HG03439 (cell line): Measurements from ENCODE around the gene TLN1.

Experiments
- ATAC-seq: cut with Tn5 transposase; IDR thresholded peaks from one replicate; pipeline ENCODE4 v1.9.1; 2021; ENCODE audit warnings: mild to moderate bottlenecking, moderate library complexity; ENCODE audit not compliant: unreplicated experiment

Gene TLN1

DNA sequence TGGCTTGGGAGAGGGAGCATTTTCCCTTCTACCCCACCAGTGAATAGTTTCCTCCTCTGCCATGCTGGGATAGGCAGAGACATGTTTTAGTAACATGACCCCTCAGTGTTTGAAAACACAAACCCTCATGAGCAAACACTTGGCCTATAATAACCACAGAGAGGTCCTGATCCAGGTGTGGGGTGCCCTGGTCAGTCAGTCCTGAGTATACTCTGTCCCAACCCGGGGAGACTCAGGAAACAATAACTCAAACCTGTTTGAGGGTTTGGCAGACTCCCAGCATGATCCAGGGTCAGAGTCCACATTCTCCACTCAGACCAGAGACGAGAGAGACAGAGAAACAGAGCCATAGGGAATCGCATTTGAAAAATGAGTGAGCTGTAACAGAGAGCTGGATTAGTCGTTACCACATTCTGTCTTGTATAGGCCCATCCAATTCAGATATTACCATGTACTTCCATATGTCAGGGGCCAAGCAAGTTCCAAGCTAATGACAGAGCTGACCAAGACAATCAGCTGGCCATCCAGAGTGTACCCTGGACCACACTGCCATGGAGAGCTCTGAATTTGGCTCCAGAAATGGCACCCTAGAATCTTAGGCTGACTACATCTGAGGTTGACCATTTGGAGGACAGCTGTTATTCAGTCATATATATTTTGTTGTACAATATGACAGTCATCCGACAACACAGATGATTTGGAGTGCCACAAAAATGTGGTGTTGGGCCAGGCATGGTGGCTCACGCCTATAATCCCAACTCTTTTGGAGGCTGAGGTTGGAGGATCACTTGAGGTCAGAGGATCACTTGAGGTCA is 62.5 kb downstream of the TLN1 start:
- ATAC-seq: no peak

DNA sequence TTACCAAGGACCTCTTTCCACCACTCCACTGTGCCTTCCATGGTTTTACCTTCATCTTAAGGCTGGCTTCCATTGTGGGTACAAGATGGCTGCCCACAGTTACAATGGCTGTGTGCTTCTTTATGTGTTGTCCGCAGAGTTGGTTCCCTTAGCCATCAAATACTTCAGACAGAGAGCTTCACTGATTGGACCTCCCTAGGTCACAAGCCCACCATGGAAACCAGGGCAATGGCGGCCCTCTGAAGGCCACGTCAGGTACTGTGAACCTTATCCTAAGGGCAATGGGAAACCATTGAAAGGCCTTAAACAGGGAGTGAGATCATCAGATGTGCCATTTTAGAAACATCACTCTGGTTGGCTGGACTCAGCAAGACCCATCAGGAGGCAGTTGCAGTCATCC is 64.1 kb downstream of the TLN1 start:
- ATAC-seq: no peak

DNA sequence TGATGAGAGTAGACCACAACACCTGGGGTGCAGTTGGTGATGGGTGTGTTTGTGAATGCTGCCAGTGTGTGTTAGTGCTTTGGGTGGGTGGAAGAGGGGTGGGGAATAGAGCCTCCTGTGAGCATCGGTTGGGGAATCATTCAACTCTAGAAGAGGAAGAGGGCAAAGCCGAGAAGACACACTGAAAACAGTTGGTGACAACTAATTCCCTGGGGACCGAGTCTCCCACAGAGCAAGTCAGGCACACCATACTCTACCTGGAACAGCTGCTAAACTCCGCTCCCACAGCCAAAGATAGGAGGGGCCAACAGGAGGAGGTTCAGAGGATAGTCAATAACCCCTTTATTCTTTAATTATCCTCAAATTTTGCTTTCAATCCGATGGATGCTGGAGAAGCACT is 65.4 kb downstream of the TLN1 start:
- ATAC-seq: no peak

DNA sequence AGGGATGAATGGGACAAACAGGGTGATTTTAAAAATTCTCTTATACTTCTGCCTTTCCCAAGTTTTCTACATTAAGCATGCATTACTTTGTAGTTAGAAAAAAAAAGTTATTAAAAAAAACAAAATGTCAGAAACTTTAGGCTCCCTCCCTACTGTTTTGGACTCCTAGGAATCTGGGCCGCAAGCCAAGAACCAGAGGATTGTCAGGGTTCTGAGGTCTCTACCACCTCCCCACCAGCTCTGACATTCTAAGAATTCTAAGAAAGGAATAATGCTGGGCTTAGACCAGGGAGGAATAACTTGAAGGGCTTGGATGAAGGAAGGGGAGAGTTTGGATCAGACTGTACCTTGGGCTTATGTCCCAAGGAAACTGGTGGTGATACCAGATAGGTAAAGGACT is 66.0 kb downstream of the TLN1 start:
- no peak for ATAC-seq

DNA sequence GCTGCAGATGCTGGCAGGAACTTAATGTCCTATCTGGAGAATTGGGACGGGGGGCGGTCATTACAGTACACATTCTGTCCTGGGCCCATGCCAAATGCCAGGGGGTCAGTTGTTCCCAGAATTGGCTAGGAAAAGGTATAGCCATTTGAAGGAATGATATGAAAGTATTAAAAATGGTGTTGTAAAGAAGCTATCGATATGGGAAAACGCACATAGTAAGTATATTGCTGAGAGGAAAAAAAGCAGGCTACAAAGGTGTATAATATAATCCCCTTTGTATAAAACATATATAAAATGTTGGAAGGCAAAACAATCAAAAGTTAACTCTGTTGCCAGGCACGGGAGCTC is 66.5 kb downstream of the TLN1 start:
- no peak for ATAC-seq

DNA sequence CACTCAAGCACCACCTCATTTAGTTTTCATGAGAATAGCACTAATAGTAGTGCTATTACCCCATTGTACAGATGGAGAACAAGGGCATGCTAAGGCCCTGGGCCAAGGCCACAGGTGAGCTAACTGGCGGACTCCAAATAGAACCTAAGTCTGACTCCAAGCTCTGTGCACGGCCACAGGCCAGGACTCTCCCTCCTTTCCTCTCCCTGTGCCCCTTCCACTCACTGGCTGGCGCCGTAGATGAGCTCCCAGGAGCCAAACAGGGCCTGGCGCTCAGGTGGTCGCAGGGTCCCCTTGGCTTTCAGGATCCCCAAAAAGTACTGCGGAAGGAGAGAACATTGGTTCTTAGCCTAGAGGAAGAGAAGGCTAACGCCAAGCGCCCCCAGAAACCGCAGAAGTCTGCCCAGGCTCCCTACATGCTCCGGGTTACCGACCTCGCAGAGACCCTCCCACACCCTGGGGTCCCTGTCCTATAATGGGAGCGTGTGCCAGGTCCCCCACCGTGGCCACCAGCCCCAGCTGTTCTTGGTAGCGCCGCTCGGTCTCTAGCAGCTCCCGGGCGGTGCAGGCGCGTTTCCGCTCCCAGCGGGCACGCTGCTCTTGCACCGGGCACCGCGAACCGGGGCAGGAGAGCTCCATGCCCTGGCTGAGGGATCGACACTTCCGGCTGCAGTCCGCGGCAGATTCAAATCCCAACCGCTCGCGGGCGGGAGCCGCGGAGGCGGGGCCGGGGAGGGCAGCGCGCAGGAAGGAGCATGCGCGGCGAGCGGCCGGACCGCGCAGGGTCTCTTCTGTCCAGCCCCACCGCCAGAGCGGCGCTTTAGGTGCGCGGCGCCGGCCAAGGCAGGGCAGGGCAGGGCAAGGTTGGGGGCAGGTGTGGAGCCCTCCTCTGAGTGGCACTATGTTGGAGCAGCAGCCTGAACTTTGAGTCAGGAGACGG is 67.2 kb downstream of the TLN1 start, which contains the start of gene ARHGEF39:
TSS of gene ARHGEF39 (minus strand) at position 665 of the 940 bp plus-strand sequence. CDS start at position 639, 26 bp downstream.
- ATAC-seq: peak; percentile 76

DNA sequence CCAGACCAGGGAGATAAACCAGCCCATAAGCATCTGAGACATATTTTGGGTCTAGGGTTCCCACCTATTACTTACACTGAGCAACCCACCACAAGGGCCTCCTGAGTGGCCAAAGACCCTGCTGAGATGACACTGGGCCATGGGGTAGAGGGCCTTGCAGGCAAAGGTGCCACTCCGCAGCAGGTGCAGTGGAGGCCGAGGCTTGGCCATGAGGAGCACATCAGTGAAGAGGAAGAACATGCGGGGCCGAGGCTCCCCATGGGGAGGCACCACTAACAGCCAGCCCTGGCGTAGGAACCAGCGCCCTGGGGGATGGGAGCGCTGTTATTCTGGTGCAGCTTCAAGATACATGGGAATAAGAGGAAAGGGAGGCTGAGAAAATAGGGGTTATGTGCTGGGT is 69.6 kb downstream of the TLN1 start:
- no peak for ATAC-seq

DNA sequence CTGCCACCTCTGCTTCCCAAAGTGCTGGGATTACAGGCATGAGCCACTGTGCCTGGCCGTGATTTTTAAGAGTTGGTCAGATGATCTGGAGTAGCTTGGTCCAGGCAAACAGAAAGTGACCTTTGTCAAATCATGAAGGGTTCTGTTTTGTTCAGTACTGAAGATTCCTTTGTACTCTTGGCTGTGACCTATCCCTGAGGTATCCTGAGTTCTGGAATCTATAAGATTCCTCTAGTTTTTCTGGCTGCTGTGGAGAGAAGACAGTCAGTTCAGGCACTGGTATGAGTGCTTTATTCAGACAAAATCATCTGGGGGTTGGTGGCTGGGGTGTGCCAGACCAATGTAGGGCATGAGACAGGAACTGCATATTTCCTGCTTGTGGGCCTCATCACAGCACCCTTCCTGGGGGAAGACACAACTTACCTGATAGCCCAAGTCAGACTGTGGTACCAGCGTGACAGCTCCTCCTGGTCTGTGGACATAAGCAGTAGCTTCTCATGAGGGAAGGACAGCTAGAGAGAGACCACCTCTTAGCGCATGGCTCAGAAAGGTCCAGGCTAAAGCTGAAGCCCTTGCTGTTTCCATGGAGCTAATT is 70.1 kb downstream of the TLN1 start:
- ATAC-seq: no peak

DNA sequence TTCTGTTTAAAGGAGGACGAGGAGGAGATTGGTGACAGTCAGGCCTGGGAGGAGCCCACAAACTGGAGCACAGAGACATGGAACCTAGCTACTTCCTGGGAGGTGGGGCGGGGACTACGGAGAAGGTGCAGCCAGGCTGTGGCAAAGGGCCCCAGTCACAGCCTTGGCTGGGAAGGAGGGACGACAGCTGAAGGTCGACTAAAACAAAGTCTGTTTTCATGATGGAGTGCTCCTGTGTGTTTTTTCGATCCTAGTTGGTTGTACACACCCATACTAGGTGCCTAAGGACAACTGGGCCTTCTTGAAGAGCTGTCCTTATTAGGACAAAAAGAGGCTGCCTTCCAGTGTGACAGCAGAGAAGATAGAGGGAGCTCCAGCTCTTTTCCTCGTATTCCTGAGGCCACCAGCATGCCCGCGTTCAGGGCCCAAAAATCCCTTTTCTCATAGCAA is 71.0 kb downstream of the TLN1 start:
- ATAC-seq: no peak

DNA sequence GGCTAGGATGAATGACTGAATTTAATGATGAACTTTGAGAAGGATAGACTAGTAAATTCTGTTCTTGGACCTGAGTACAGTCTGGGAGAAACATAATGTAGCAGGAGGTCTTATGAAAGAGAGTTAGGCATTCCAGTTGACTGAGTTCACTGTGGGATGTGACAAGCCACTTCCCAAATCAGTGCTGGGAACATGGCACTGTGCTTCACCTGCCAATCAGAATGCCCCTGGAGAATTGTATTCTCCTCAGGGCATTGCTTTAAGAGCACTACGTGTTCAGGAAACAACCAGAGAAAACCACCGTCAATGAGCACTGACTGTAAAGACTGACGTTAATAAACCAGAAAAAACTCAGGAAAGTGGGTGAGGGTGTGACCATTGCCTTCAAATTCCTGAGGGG is 72.7 kb downstream of the TLN1 start:
- ATAC-seq: no peak

DNA sequence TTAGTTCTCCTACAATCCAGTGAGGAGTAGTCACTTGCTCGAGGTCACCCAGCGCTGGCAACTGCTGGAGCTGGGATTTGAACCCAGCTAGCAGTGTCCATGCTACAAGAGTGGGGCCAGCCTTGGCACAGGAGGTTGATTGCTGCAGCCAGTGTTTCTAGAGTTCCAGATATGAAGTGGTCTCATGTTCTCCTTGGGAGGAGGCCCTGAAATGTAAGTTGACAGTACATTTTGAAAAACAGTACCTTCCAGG is 73.1 kb downstream of the TLN1 start:
- ATAC-seq: no peak

DNA sequence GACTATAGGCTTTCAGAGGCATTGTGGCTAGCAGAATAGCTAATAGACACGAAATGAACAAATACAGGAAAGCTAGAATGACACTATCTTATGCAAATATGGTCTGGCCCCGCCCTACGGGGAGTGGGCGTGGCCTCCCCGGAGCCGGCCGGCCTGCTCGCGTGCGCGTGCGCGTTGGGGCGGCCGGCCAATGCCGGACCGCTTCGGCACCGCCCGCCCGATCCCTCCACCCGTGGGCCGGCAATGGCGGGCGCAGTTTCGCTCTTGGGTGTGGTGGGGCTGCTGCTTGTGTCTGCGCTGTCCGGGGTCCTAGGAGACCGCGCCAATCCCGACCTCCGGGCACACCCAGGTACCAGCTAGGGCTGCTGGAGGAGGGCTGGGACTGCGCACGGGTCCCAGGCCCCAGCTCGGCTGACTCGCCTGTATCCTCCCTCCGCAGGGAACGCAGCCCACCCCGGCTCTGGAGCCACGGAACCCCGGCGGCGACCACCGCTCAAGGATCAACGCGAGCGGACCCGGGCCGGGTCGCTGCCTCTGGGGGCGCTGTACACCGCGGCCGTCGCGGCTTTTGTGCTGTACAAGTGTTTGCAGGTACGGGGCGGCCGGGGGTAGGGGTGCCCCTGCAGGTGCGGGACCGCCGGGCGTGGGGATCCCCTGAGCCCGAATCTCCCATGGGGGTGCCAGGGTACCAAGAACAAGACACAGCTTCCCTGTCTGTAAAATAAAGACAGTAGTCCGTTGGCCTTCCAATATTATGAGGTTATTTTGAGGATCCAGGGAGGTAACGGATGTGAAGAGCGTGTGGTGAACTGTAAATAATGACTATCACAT is 73.6 kb downstream of the TLN1 start, which contains the start of gene CCDC107:
TSS of gene CCDC107 (plus strand) at position 156 of the 831 bp plus-strand sequence. CDS start at position 244, 88 bp downstream.
- peak; percentile 64 for ATAC-seq

DNA sequence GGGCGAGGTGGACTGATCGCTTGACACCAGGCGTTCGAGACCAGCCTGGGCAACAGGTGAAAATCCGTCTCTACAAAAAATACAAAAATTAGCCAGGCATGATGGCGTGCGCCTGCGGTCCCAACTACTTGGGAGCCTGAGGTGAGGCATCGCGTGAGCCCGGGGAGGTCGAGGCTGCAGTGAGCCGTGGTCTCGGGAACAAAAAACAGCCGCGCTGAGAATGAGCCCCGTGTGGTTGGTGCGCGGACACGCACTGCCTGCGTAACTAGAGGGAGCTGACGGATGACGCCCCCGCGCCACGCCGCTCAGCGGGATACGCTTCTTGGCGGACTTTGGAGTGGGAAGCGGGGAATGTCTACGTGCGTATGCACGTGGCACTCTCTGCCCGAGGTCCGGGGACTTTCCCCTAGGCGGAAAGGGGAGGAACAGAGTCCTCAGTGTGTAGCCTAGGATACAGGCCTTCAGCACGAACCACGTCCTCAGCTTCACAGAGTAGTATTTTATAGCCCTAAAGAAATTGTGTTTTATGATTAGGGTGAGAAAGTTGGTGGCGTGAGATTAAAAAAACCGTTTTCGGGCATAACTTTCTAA is 74.4 kb downstream of the TLN1 start, which contains the start of gene RMRP:
TSS of gene RMRP (minus strand) at position 474 of the 591 bp plus-strand sequence.
- peak; percentile 90 for ATAC-seq

DNA sequence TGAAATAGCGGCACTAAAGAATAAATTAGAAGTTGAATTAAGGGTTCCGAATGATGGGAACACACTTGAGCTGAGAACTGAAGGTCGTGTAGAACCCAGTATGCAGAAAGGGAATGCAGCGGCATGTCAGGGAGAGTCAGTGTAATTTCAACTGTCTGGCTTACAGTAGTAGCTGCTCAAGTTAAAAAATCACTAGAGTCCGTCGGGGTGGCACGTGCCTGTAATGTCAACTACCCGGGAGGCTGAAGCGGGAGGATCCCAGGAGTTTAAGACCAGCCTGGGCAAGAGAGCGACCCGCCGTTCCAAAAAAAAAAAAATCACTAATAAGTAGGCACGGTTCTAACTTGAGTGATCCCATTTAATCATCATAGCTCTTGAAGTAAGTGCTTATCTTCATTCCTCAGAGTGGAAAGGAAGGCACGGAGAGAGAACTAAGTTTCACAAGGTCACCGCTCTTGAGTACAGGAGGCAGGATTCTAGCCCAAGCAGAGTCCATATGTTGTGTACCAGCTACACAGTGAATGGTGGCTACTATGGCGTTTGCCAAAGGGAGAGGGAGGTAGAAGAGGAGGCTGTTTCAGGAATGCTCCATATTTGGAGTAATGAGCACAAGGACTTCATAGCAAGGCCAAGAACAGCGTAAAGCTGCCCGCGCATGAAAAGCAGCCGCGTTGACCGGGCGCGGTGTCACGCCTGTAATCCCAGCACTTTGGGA is 75.0 kb downstream of the TLN1 start:
- no peak for ATAC-seq

DNA sequence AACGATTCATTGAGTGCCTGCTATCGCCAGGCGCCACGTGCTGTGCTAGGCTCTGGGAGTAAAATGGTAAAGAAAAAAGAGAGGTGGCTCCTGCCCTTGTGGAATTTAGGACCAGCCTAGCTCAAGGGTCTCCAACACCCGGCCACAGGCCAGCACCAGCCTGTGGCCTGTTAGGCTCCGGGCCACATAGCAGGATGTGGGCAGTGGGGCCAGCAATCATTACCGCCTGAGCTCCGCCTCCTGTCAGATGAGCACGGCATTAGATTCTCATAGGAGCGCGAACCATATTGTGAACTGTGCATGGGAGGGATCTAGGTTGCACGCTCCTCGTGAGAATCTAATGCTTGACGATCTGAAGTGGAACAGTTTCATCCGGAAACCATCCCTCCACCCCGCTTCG is 75.6 kb downstream of the TLN1 start:
- no peak for ATAC-seq

DNA sequence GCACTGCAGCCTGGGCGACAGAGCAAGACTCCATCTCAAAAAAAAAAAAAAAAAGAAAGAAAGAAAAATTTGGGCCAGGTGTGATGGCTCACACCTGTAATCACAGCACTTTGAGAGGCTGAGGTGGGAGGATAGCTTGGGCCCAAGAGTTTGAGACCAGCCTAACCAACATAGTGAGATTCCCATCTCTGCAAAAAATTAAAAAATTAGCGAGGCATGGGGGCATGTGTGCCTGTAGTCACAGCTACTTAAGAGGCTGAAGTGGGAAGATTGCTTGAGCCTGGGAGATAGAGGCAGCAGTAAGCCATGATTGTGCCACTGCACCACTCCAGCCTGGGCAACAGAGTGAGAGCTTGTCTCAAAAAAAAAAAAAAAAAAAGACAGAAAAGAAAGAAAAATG is 78.4 kb downstream of the TLN1 start:
- ATAC-seq: no peak

DNA sequence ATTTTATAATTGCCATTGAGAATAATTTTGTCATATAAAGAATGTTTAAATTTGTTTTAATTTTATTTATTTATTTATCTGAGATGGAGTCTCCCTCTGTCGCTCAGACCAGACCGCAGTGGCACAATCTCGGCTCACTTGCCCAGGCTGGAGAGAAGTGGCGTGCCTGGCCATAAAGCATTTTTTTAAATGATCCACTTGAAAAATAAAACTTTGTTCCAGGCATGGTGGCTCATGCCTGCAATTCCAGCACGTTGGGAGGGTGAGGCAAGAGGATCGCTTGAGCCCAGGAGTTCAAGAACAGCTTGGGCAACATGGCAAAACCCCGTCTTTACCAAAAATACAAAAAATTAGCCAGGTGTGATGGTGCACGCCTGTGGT is 79.2 kb downstream of the TLN1 start:
- ATAC-seq: no peak

DNA sequence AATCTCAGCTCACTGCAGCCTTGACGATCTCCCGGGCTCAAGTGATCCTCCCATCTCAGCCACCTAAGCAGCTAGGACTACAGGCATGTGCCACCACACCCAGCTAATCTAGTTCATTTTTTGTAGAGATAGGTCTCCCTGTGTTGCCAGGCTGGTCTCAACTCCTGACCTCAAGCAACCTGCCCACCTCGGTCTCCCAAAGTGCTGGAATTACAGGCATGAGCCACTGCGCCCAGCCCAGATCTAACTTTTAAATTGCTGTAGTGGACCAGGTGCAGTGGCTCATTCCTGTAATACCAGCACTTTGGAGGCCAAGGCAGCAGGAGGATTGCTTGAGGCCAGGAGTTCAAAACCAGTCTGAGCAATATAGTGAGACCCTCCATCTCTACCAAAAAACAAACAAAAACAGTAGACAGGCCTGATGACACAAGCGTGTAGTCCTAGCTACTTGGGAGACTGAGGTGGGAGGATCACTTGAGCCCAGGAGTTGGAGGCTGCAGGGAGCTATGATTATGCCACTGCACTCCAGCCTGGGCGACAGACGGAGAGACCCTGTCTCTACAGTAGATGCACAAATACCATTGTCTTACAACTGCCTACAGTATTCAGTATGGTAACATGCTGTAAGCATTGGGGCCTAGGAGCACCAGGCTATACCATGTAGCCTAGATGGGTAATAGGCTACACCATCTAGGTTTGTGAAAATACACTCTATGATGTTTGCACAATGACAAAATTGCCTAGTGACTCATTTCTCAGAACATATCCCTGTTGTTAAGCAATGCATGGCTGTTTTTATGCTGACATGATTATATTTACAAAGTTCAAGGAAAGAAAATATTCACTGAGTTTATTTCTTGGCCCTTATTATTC is 79.8 kb downstream of the TLN1 start:
- no peak for ATAC-seq
